PFSK-1 (cell line): ENCODE data around the gene UCKL1.

Experiments
- FOXP2 ChIP-seq: optimal IDR thresholded peaks from 2 replicates; pipeline ENCODE3; 2011; ENCODE audit warnings: borderline replicate concordance, control low read depth, inconsistent platforms; ENCODE audit not compliant: insufficient read depth; ENCODE audit errors: extremely low read length, extremely low read depth
- POLR2AphosphoS5 ChIP-seq: IDR thresholded peaks from 2 replicates; pipeline ENCODE4 v1.6.1; 2012; ENCODE audit warnings: low read depth, mild to moderate bottlenecking, control low read depth, low read length, moderate library complexity
- REST ChIP-seq, 2 experiments: IDR thresholded peaks; 2 replicates each; pipeline versions ENCODE4 v1.6.1 to v1.8.0; 2011 to 2012; ENCODE audit warnings: low read depth in 2 of 2, low read length in 2 of 2, control low read depth in 1 of 2, inconsistent platforms in 1 of 2, mild to moderate bottlenecking in 1 of 2, moderate library complexity in 1 of 2; ENCODE audit not compliant: insufficient read depth in 1 of 2
- SIN3A ChIP-seq: IDR thresholded peaks from 2 replicates; pipeline ENCODE4 v1.6.1; 2012; ENCODE audit warnings: mild to moderate bottlenecking, low read length, moderate library complexity, borderline replicate concordance; ENCODE audit not compliant: insufficient read depth
- TAF1 ChIP-seq: IDR thresholded peaks from 2 replicates; pipeline ENCODE4 v1.6.1; 2012; ENCODE audit warnings: low read length, control low read depth, borderline replicate concordance; ENCODE audit not compliant: insufficient read depth

Gene UCKL1

GRCh38 chr20:63979229-63979556, 23.0 kb upstream of the UCKL1 start:
- TF ChIP-seq SIN3A = no peak
- no peak for TF ChIP-seq REST (IDR thresholded peaks at IDR 0.05; ENCODE audit: insufficient read depth in 1 of 2, low read depth in 2 of 2, low read length in 2 of 2)
- TF ChIP-seq POLR2AphosphoS5 = no peak
- TF ChIP-seq TAF1 = no peak
- no peak for TF ChIP-seq FOXP2

- TF ChIP-seq TAF1 (no peak), SIN3A (no peak), POLR2AphosphoS5 (no peak), REST (IDR thresholded peaks at IDR 0.05; ENCODE audit: insufficient read depth in 1 of 2, low read depth in 2 of 2, low read length in 2 of 2) (no peak), FOXP2 (no peak)
Measured at GRCh38 chr20:63978319-63979228, 22.4 kb upstream of the UCKL1 start.

GRCh38 chr20:63977739-63978276, 21.6 kb upstream of the UCKL1 start:
- no peak for TF ChIP-seq FOXP2
- TF ChIP-seq SIN3A = no peak

- TF ChIP-seq TAF1 (no peak), FOXP2 (no peak), POLR2AphosphoS5 (no peak), SIN3A (no peak), REST (IDR thresholded peaks at IDR 0.05; ENCODE audit: insufficient read depth in 1 of 2, low read depth in 2 of 2, low read length in 2 of 2) (no peak)
Measured at GRCh38 chr20:63976980-63977738, 20.9 kb upstream of the UCKL1 start.

- TF ChIP-seq FOXP2 = no peak
- no peak for TF ChIP-seq POLR2AphosphoS5
- TF ChIP-seq SIN3A = no peak
- TF ChIP-seq REST (IDR thresholded peaks at IDR 0.05; ENCODE audit: insufficient read depth in 1 of 2, low read depth in 2 of 2, low read length in 2 of 2) = no peak
Measured at GRCh38 chr20:63974402-63975200, 18.4 kb upstream of the UCKL1 start.
